Activated CD8-positive, alpha-beta memory T cell treated with anti-CD3 and anti-CD28 coated beads for 4 hours (primary cell): ENCODE results near the gene COL26A1.
"Not testable (repeated sequence)": the region's sequence is repeated elsewhere in the genome, so short reads cannot be mapped to it uniquely, and the experiment has no call there.

Experiments used
- DNase-seq, 2 donors: peaks; one replicate each; pipeline ENCODE4 v3.0.0-alpha.2; 2020; ENCODE audit warnings: low read depth in 2 of 2

COL26A1 gene

GRCh38 chr7:101402081-101402779, 39.6 kb downstream of the COL26A1 start:
- no peak for DNase-seq

GRCh38 chr7:101402835-101403234, 40.2 kb downstream of the COL26A1 start:
- no peak for DNase-seq

- DNase-seq, result no peak
Observed at GRCh38 chr7:101405474-101406067, 42.9 kb downstream of the COL26A1 start.

GRCh38 chr7:101410743-101411507, 48.2 kb downstream of the COL26A1 start:
- DNase-seq, result peak in 1 of 2 donors; percentile 7

GRCh38 chr7:101411508-101411874, 48.8 kb downstream of the COL26A1 start:
- no peak for DNase-seq

- no peak for DNase-seq
Observed at GRCh38 chr7:101412976-101413375, 50.3 kb downstream of the COL26A1 start.

GRCh38 chr7:101418694-101419093, 56.0 kb downstream of the COL26A1 start:
- no peak for DNase-seq

- no peak for DNase-seq
Observed at GRCh38 chr7:101419831-101420230, 57.2 kb downstream of the COL26A1 start.

- DNase-seq, result no peak
Observed at GRCh38 chr7:101420436-101420835, 57.8 kb downstream of the COL26A1 start.

GRCh38 chr7:101422356-101423195, 59.9 kb downstream of the COL26A1 start:
- DNase-seq, result no peak

- DNase-seq, result no peak
Observed at GRCh38 chr7:101426303-101427011, 63.8 kb downstream of the COL26A1 start.

- no peak for DNase-seq
Observed at GRCh38 chr7:101428093-101428866, 65.6 kb downstream of the COL26A1 start.

- DNase-seq, result no peak
Observed at GRCh38 chr7:101432316-101432715, 69.6 kb downstream of the COL26A1 start.

- no peak for DNase-seq
Observed at GRCh38 chr7:101433688-101434087, 71.0 kb downstream of the COL26A1 start.

GRCh38 chr7:101434155-101434554, 71.5 kb downstream of the COL26A1 start:
- DNase-seq, result not testable (repeated sequence)

- DNase-seq, result no peak
Observed at GRCh38 chr7:101435461-101436220, 73.0 kb downstream of the COL26A1 start.

GRCh38 chr7:101436221-101436735, 73.6 kb downstream of the COL26A1 start:
- DNase-seq, result no peak

GRCh38 chr7:101436857-101437576, 74.3 kb downstream of the COL26A1 start:
- DNase-seq, result no peak

- no peak for DNase-seq
Observed at GRCh38 chr7:101441890-101442289, 79.2 kb downstream of the COL26A1 start.
